Measurements from ENCODE around the gene JSRP1.

Gene JSRP1

DNA sequence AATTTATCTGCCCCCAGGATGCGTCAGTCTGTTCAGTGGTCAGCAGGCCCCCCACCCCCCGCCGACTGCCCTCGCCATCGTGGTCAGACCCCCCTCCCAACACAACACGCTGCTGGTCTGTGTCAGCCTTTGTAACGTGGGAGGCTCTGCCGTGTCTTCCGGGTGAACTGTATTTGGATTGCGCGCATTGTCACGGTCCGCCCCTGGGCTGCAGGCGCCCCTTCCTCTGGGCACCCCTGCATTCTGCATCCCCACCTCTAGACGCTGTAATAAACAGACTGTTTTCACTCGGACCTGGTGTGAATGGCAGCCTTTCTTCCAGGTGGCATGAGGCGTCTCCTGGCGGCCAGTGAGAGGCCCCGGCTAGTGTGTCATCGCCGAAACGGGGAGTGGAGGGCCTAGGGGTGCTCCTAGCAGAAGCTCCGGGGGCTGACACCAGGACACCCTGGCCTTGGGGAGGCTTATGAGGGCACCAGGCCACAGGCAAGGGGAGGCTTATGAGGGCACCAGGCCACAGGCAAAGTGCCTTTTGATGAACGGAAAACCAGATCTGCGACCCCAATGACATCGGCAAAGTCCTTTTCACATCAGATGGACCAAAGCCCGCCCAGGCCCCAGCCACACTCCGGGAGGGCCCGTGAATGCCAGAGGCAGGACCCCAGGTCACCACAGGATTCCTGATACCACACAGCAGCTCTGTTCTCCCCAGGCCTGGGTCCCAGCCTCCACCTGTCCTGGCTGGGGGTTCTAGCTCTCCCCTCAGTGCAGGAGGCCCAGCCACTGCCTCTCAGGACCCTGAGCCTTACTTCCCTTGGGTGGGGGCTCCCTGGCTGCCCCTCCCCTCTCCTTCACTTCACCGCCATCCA is 23.7 kb downstream of the JSRP1 start:
- no peak for DNase-seq (ENCODE audit: low read depth in 3 of 3, low spot score in 1 of 3)

DNA sequence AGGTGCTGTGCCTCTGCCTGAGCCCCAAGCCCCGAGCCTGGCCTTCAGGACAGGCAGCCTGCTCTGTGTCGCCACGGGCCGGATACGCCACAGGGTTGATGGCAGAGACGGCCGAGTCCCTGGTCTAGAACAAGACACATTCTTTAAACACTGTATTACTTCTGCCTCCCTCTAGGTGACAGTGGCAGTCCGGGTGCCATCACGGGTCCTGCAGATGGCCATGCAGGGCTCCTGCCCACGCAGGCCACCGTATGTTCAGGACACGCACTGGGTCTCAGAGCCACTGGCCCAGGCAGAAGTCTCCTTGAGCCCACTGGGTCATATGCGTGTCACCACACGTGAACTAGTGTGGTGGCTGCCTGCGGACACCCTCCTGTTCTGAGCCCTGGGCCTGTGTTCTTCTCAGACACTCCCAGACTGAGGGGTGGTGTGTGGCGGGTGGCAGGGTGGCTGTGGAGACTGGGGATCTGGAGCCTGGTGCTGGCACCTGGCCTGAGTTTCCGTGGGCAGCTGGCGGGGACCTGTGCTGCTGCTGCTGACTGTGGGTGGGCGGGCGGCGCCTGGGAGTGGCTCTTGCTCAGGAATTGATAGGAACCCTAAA is 24.5 kb downstream of the JSRP1 start:
- DNase-seq (ENCODE audit: low read depth in 3 of 3, low spot score in 1 of 3): no peak

DNA sequence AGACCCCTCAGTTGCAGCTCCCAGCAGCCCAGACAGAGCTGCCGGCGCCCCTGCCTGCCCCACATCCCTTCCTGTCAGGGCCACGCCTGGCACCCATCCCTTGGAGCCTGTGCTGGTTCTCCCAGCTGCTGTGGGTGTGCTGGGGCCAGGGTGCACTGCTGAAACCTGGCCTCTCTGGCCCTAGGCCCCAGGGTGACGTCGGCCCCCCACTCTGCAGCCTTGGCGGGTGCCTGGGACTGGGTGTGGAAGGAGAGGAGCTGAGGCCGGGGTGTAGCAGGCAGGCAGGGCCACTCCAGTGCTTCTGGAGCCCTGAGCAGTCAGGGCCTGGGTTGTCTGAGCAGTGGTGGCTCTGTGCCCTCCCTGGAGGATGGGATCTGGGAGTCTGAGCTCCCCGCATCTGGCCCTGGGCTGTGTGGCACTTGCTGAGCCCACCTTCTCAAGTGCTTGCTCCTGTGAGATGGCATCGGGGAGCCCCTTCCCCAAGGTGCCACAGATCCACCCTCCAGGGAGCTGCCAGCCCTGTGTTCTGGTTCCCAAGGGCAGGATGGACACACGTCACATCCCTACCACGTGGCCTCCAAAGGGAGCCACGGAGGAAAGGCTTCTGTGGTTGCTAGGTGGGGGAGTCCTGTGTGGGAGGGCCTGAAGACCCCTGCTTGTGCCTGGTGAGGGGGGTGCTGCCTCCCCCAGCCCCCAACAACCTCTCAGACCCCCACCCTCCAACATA is 25.2 kb downstream of the JSRP1 start:
- DNase-seq (ENCODE audit: low read depth in 3 of 3, low spot score in 1 of 3): no peak

DNA sequence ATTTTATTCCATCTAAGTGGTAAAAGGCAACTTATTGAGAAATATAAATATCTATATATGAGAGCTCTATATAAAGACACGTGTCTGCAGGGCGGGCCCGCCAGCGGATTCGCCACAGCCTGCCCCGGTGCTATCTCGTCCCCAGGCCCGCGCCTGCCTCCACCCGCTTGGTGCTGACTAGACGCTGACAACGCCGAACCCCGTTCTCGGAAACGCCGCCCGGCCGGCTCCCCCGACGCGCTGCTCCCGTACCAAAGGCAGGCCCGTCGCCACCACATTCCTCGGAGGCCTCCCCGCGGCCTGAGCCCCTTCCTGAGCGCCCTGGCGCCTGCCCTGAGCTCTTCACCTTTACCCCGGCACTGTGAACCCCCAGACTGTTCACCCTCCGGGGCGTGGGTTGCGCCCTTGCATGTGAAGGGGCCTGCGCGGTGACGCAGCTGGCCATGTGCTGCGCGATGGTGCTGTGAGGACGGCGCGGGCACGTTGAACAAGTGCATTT is 26.1 kb downstream of the JSRP1 start:
- no peak for DNase-seq (ENCODE audit: low read depth in 3 of 3, low spot score in 1 of 3)

DNA sequence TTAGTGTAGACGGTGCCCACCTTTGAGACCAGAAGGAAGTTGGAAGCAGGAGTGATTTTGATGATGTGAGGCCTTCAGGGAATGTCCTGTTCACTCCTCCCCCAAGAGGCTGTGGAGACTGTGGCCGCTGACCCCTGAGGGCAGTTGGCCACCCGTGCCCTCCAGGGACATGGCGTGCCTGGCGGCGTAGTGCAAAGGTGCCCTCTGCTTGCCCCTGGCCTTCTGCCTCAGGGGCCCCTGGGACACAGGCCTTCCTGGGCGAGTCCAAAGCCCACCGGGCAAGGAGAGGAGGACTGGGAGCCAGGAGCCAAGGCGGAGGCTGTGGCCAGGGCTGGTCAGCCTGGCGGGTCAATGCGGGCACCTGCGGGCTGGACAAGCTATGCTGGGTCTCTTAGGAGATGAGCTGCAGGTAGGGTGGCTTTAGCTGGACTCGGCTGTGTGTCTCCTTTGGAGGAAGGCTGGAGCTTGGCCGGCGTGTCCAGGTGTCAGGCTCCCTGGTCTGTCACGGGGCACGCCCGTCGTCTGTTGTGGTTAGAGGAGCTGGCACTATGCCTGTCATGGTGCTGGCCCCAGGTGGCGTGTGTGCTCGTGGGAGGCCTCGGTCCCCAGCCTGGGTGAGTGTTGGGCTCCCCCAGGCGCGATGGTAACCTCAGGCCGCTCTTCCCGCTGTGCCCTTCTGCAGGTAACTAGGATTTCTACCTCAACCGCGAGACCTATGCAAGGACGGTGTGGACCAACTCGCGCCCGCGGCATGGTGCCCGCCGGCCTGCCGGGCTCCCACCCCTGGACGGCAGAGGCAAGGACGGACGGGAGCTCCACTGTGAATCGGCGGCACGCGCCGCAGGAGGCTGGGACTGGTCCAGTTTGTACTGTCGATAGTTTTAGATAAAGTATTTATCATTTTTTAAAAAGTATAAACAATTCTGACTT is 26.8 kb downstream of the JSRP1 start:
- DNase-seq (ENCODE audit: low read depth in 3 of 3, low spot score in 1 of 3): no peak

DNA sequence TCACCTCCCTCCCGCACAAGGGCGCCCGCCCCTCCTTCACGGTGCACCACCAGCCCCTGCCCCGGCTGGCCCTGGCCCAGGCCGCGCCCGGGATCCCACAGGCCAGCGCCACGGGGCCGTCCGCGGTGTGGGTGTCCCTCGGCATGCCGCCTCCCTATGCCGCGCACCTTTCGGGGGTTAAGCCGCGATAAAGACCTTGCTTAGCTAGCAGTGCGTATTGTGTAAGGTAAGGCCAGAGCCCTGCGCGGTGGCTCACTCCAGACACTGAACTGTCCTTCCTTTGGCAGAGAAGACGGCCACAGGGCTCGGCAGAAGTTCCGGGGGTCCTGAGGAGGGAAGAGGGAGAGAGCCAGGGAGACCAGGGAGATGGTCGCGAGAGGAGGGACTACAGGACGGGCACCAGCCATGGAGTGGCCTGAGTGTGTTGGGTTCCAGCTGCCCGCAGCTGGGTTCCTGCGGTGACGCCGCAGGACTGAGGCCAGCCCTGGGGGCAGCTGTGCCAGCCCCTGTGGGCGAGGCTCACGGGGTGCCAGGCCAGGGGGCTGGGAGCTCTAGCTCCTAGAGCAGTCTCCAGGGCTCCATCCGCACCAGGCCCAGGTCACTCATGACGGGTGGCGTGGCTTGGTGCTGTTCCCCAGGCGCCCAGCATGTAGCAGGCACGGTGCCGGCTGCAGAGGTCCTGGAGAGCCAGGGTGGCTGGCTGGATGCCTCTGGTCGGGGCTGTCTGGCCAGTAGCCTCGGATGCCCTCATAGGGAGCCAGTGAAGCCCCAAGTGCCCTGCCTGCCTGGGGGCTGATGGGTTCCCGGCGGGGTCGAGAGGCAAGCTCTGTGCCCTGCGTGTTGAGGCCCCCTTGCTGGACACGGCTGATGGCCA is 27.8 kb downstream of the JSRP1 start:
- DNase-seq (ENCODE audit: low read depth in 3 of 3, low spot score in 1 of 3): no peak

DNA sequence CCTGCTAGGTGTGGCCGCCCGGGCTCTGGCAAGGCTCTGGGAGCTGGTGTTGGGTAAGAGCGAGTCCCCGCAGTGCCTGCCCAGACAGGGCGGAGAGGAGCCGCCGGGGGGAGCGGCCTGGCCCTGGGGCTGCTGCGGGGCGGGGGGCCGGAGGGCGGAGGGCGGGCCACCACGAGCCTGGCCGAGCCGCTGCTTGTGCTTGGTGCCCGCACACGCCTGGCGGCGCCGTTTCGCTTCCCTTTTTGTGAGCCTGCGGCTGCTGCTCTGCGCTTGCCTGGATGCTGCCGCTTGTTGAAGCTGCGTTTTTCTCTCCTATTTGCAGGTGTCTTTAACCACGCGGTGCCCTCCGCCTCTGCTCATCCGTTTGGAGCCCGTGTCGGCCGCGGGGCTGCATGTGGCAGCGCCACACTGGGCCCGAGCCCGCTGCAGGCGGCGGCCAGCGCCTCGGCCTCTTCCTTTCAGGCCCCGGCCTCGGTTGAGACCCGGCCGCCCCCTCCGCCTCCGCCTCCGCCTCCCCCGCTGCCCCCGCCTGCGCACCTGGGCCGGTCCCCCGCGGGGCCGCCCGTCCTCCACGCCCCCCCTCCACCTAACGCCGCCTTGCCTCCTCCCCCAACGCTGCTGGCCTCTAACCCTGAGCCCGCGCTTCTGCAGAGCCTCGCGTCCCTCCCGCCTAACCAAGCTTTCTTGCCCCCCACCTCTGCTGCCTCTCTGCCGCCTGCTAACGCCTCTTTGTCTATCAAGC is 28.6 kb downstream of the JSRP1 start:
- DNase-seq (ENCODE audit: low read depth in 3 of 3, low spot score in 1 of 3): no peak

DNA sequence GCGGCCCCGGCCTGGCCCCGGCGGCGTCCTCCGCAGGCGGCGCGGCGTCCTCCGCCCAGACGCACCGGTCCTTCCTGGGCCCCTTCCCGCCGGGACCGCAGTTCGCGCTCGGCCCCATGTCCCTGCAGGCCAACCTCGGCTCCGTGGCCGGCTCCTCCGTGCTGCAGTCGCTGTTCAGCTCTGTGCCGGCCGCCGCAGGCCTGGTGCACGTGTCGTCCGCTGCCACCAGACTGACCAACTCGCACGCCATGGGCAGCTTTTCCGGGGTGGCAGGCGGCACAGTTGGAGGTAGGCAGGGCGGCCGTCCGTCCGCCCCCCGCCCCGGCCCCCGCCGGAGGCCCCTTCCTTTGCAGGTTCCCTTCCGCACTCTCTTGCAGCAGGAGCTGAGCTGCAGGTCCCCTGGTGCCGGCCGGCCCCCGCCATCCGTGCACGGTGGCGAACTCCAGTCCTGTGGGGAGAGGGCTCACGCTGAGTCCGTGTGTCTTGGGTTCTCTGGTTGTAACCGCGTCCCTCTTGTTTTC is 29.3 kb downstream of the JSRP1 start:
- DNase-seq (ENCODE audit: low read depth in 3 of 3, low spot score in 1 of 3): no peak

DNA sequence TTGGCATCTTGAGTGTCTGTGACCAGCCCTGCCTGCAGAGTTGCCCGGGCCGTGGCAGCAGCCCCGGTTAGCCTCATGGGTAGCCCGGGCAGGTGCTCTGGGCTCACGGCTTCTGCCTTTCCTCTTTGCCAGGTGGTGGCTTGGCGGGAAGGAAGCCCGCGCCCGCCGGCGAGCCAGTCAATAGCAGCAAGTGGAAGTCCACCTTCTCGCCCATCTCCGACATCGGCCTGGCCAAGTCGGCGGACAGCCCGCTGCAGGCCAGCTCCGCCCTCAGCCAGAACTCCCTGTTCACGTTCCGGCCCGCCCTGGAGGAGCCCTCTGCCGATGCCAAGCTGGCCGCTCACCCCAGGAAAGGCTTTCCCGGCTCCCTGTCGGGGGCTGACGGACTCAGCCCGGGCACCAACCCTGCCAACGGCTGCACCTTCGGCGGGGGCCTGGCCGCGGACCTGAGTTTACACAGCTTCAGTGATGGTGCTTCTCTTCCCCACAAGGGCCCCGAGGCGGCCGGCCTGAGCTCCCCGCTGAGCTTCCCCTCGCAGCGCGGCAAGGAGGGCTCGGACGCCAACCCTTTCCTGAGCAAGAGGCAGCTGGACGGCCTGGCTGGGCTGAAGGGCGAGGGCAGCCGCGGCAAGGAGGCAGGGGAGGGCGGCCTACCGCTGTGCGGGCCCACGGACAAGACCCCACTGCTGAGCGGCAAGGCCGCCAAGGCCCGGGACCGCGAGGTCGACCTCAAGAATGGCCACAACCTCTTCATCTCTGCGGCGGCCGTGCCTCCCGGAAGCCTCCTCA is 30.0 kb downstream of the JSRP1 start:
- DNase-seq (ENCODE audit: low read depth in 3 of 3, low spot score in 1 of 3): no peak

DNA sequence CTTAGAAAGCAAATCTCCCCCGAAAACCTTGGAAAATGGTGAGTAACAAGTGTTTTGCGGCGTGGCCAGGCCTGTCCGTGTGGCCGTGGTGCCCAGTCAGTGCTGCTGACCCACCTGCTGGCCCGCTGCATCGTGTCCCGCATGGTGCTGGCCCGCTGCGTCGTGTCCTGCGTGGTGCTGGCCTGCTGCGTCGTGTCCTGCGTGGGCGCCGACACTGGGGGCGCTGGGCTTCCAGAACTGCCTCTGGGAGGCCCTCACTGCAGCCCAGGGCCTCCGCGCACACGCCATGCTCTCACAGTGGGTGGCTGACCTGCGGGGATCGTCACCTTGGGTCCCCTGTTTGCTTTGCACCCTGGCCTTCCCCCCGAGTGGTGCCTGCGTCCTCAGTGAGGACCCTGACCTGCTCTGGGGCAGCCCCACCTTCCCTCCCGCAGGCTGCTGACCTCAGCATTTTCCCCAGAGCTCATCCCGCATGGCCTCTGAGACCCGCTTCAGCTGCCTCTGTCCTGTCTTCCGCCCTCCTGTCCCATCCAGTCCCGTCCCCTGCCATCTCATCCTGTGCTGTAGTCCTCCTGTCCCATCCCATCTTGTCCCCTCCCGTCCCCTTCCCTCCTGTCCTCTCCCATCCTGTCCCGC is 30.7 kb downstream of the JSRP1 start:
- no peak for DNase-seq (ENCODE audit: low read depth in 3 of 3, low spot score in 1 of 3)

DNA sequence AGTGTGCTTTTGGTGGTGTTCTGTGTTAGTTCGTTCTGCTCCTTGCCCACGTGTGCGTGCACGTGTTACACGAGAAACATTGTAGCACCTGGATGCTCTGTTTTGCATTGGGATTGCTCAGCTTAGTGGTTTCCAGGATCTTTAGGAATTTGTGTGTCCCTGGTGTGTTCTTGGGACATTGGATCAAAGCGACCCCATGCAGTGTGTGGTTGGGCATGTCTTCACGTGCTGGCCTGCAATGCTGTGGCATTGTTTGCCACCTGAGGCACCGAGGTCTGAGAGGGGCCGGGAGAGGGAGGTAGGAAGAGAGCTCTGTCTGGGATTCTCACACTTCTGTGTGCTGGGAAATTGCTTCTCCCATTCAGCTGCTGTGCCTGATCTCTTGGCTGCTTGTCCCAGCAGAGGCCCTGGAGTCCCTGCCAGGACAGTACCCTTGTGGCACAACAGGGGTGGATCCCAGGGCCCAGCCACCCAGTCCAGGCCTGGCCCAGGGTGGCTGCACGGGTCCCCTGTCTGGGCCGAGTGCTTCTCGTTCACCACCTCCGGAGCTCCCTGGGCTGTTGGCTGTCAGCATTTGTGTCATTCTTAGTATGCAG is 31.4 kb downstream of the JSRP1 start:
- DNase-seq (ENCODE audit: low read depth in 3 of 3, low spot score in 1 of 3): no peak

DNA sequence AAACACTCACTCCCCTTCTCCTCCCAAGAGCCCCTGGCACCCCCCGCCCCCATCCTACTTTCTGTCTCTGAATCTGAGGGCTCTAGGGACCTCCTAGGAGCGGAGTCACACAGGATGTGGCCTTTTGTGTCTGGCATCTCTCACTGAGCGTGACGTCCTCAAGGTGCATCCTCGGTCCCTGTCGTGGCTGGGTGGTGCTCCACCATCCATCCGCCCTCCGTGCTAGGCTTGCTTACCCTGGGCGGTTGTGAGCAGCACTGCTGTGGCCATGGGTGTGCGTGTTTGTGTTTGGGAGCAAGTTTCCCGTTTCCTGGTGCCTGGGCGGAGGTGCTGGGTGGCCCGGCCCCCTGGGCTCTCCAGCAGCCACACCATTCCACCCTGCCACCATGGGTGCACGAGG is 32.3 kb downstream of the JSRP1 start:
- DNase-seq (ENCODE audit: low read depth in 3 of 3, low spot score in 1 of 3): no peak

DNA sequence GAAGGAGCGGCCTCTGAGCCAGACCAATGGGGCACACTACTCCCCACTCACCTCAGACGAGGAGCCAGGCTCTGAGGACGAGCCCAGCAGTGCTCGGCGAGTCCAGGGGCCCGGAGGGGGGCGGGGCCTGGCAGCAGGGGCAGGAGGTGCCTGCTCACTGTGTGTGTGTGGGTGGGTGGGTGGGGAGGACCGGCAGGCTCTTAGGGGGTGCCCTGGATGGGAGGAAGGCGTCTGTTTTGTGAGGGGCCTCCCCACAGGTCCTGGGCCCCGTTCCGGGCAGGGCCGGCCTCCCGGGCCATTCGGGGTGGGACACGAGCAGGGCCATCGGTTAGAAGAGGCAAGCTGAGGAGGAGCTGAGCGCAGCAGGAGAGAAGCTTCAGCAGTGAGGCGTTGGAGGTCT is 32.8 kb downstream of the JSRP1 start:
- no peak for DNase-seq (ENCODE audit: low read depth in 3 of 3, low spot score in 1 of 3)

DNA sequence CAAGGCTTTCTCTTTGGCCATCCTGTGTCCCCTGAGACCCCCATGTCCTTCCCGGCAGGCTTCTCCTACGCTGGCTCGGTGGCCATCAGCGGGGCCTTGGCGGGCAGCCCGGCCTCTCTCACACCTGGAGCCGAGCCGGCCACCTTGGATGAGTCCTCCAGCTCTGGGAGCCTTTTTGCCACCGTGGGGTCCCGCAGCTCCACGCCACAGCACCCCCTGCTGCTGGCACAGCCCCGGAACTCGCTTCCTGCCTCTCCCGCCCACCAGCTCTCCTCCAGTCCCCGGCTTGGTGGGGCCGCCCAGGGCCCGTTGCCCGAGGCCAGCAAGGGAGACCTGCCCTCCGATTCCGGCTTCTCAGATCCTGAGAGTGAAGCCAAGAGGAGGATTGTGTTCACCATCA is 34.3 kb downstream of the JSRP1 start:
- DNase-seq (ENCODE audit: low read depth in 3 of 3, low spot score in 1 of 3): no peak

DNA sequence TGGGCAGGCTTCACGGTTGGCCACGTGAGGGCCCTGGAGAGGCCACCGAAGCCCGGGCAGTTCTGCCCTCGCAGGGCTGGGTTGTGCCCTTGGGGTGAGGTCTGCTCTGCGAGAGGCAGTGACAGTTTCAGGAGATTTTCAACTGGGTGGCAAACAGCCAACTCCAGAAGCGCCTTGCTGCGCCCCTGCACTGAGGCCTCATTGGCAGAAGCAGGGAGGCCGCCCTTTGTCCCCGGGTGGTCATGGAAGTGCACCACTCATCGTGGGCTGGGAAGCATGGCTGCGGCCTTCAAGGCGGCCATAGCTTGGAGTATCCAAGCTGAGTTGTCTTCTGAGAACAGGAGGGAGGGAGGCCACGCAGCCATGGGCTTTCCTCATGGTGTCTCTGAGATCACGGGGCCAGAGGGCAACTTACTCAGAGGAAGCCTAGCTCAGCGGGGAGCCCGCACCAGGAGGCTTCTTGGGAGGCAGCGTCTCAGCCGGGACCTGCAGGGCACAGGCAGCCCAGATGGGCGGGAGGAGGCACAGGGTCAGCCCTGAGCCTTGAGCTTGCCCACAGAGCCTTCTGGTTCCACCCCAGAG is 34.9 kb downstream of the JSRP1 start:
- no peak for DNase-seq (ENCODE audit: low read depth in 3 of 3, low spot score in 1 of 3)

DNA sequence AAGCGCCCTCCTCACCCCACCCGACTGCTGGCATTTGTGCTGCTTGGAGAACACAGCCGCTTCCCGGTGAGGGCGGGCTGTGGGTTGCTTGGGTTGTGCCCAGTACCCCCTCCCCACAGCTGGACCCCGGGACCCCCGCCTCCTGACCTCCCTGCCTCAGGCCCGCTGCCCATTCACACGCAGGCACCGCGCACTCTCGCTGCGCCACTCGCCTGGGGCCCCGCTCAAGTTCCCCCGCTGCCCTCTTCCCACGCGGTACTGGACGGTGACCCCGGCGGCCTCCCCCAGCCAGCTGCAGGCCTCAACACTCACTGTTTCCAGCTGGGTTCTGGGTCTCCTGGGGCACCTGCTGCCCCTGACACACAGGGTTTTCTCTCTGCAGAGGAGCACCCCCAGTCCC is 36.5 kb downstream of the JSRP1 start:
- no peak for DNase-seq (ENCODE audit: low read depth in 3 of 3, low spot score in 1 of 3)

DNA sequence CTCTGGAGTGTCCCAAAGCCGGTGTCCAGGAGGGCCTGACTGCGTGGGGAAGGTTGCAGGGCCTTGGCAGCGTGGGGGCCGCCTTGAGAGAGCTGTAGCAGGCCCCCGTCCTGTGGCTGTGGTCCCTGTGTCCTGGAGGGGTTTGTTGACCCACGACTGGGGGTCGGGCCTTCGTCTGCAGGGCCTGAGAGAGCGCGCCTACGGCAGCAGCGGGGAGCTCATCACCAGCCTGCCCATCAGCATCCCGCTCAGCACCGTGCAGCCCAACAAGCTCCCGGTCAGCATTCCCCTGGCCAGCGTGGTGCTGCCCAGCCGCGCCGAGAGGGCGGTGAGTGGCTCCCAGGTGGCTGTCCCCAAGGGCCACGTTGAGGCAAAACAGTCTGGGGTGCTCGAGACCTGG is 38.6 kb downstream of the JSRP1 start:
- no peak for DNase-seq (ENCODE audit: low read depth in 3 of 3, low spot score in 1 of 3)
